Common myeloid progenitor, CD34-positive (primary cell): ENCODE results near the gene TRPM3.

Experiments used
- CTCF ChIA-PET: fragments of 350-600 bp; sonication (Branson Sonifier 250); formaldehyde crosslinking; loops from one replicate; lab custom pipeline; 2021; ENCODE audit warnings: antibody characterized with exemption; lab: Charles Lee
- POLR2A ChIA-PET: fragments of 350-600 bp; sonication (Branson Sonifier 250); formaldehyde crosslinking; loops from one replicate; lab custom pipeline; 2021; ENCODE audit warnings: antibody characterized with exemption; lab: Charles Lee
- DNase-seq, 3 donors: peaks; one replicate each; pipeline versions ENCODE4 v3.0.0 to v3.0.0-alpha.2; 2013
- H3K27ac ChIP-seq, 2 experiments: 1 replicate in 1 of 2; 2 replicates in 1 of 2; pipeline ENCODE4 v1.7.0; 2013; ENCODE audit warnings: inconsistent platforms in 2 of 2, low read length in 2 of 2, mild to moderate bottlenecking in 2 of 2, low read depth in 1 of 2, moderate library complexity in 1 of 2; ENCODE audit not compliant: severe bottlenecking in 2 of 2, insufficient read depth in 1 of 2, poor library complexity in 1 of 2
- H3K27me3 ChIP-seq, 5 experiments: replicated peaks in 2 of 5; 1 replicate in 3 of 5; 2 replicates in 2 of 5; pipeline versions ENCODE4 v1.6.1 to v1.7.0; 2013; ENCODE audit warnings: low read length in 4 of 5, mild to moderate bottlenecking in 2 of 5, moderate library complexity in 2 of 5, inconsistent platforms in 1 of 5; ENCODE audit not compliant: insufficient read depth in 5 of 5, control insufficient read depth in 4 of 5
- H3K36me3 ChIP-seq, 4 experiments: 1 replicate in 2 of 4; 2 replicates in 2 of 4; pipeline versions ENCODE4 v1.6.1 to v1.7.0; 2013; ENCODE audit warnings: low read length in 3 of 4, control low read depth in 1 of 4, mild to moderate bottlenecking in 1 of 4; ENCODE audit not compliant: control insufficient read depth in 4 of 4, insufficient read depth in 4 of 4
- H3K4me1 ChIP-seq, 4 experiments: 1 replicate in 3 of 4; 2 replicates in 1 of 4; pipeline versions ENCODE4 v1.6.1 to v1.7.1; 2013; ENCODE audit warnings: low read length in 3 of 4, mild to moderate bottlenecking in 3 of 4, control low read depth in 1 of 4, inconsistent platforms in 1 of 4, moderate library complexity in 1 of 4; ENCODE audit not compliant: control insufficient read depth in 4 of 4, insufficient read depth in 4 of 4; ENCODE audit errors: control extremely low read depth in 1 of 4
- H3K4me3 ChIP-seq, 7 experiments: 1 replicate in 4 of 7; 2 replicates in 3 of 7; pipeline versions ENCODE4 v1.5.1 to v1.7.0; 2013; ENCODE audit warnings: mild to moderate bottlenecking in 7 of 7, low read length in 6 of 7, moderate library complexity in 6 of 7, inconsistent platforms in 2 of 7, low read depth in 2 of 7, control low read depth in 1 of 7; ENCODE audit not compliant: insufficient read depth in 4 of 7, control insufficient read depth in 1 of 7; ENCODE audit errors: extremely low read depth in 1 of 7
- H3K9me3 ChIP-seq, 5 experiments: 1 replicate in 4 of 5; 2 replicates in 1 of 5; pipeline versions ENCODE4 v1.6.1 to v1.7.1; 2013; ENCODE audit warnings: low read length in 4 of 5, mild to moderate bottlenecking in 2 of 5, inconsistent platforms in 1 of 5, low read depth in 1 of 5, moderate library complexity in 1 of 5; ENCODE audit not compliant: control insufficient read depth in 4 of 5, insufficient read depth in 2 of 5; ENCODE audit errors: control extremely low read depth in 1 of 5
- WGBS: methylation state at CpG from one replicate; pipeline ENCODE4 v1.1.5; 2013; ENCODE audit not compliant: insufficient coverage; 5-methylcytosine and 5-hydroxymethylcytosine counted together

The TRPM3 gene

DNA sequence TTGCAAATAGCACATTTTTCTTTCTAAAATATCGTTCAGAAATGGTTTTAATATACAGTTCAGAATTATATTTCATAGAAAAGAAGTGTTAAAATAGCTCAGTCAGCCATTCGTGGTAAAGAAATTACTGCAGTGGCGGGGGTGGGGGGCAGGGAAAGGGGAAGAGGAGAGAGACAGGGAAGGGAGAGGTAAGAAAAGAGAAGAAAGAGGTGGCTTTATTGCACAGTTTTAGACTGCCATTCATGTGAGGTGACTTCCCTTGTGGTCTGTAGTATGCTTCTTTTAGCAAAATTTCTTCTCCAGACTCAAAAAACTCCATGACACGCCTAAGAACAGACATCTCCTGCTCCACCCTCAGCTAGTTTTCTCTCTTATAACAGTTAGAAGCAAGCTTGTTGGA, 259.6 kb downstream of the TRPM3 start:
- no peaks in the 10 kb centered on the region for H3K36me3 ChIP-seq
- peak overlapping the region in 1 of 7 experiments; percentile 11 for H3K4me3 ChIP-seq
- ChIA-PET POLR2A (no interaction called here), CTCF (no interaction called here)
- no peak overlapping the region for H3K27ac ChIP-seq
- peaks cover 0 to 16% (median 0%) of the 10 kb centered on the region in 4 experiments for H3K4me1 ChIP-seq
- no peak for DNase-seq
- H3K27me3 ChIP-seq: no peaks in the 10 kb centered on the region
- no peaks in the 10 kb centered on the region for H3K9me3 ChIP-seq
- WGBS: 17% methylated on average over 1 of the region's 4 CpGs

DNA sequence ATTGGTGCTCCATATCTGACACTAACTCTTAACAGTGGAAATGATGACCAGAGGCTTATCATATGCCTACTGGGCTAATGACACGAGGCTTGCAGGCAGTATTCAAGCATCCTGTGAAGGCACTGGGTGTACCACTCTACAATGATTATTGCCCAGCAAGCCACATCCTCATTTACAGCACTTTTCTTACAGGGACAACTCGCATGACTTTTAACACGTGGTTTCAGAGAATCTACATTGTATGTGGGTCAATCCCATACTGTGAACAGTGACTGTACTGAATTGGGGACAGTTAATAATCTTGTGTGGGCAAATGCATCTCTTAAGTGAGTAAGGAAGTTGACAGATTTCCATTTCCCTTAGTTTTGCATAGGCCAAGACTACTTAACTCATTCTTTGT, 260.0 kb downstream of the TRPM3 start:
- WGBS: 78% methylated on average over 1 of the region's 3 CpGs
- Histone ChIP-seq H3K9me3 (no peaks in the 10 kb centered on the region), H3K4me3 (peak overlapping the region in 1 of 7 experiments; percentile 11), H3K36me3 (no peaks in the 10 kb centered on the region), H3K27ac (no peak overlapping the region), H3K27me3 (no peaks in the 10 kb centered on the region), H3K4me1 (peaks cover 0 to 16% (median 0%) of the 10 kb centered on the region in 4 experiments)
- ChIA-PET CTCF (no interaction called here), POLR2A (no interaction called here)
- peak in 1 of 3 donors; percentile 2 for DNase-seq

DNA sequence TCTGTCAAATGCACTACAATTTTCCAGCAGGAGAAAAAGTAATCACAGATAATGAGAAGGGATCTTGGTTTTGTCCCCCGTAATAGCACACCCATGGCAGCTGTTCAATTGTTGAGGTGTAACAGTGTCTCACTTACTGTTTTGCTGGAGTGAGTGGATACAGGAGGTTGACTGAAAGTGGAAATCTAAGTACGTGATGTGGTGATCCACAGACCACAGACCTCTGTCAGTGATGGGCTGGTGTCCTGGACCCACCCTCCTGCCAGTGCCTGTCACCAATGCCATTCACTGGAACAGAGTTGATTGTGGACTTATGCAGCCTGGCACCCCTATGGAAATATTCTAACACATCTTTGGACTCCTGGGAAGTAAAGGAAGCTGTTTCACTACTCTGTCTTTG, 261.7 kb downstream of the TRPM3 start:
- Histone ChIP-seq H3K36me3 (no peaks in the 10 kb centered on the region), H3K4me3 (no peak overlapping the region), H3K4me1 (peaks cover 0 to 16% (median 0%) of the 10 kb centered on the region in 4 experiments), H3K27me3 (no peaks in the 10 kb centered on the region), H3K9me3 (no peaks in the 10 kb centered on the region), H3K27ac (no peak overlapping the region)
- ChIA-PET POLR2A (no interaction called here), CTCF (interaction anchor here (1.1 kb wide), 1 partner anchor 22 kb away, joined by 3 read pairs; no protein-coding TSS in a partner anchor)
- WGBS: 83% methylated on average over 1 of the region's 2 CpGs
- no peak for DNase-seq

DNA sequence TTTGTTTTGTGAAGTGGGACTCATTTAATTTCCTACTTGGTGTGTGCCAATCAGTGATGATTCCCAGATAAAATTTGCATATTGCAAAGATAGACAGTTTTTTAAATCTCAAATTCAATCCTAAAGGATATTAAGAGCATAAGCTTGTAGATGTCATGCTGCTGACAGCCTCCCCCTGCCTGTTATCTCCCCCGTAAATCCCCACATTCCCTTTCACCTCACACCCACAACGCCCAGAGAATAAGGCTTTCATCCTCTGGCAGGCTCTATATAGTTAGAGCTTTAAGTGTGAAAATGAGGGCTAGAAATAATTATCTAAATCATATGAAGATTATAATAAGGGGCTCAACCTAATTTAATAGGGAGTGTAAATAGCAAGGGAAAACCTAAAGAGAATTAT, 265.0 kb downstream of the TRPM3 start:
- no peak overlapping the region for H3K4me3 ChIP-seq
- peaks cover 0 to 1% (median 0%) of the 10 kb centered on the region in 5 experiments for H3K27me3 ChIP-seq
- ChIA-PET POLR2A (no interaction called here), CTCF (no interaction called here)
- no peak overlapping the region for H3K27ac ChIP-seq
- no peak for DNase-seq
- no CpG with 5 or more reads among the region's 2 CpGs for WGBS
- H3K4me1 ChIP-seq: peaks cover 0 to 2% (median 0%) of the 10 kb centered on the region in 4 experiments
- H3K36me3 ChIP-seq: no peaks in the 10 kb centered on the region
- no peaks in the 10 kb centered on the region for H3K9me3 ChIP-seq

DNA sequence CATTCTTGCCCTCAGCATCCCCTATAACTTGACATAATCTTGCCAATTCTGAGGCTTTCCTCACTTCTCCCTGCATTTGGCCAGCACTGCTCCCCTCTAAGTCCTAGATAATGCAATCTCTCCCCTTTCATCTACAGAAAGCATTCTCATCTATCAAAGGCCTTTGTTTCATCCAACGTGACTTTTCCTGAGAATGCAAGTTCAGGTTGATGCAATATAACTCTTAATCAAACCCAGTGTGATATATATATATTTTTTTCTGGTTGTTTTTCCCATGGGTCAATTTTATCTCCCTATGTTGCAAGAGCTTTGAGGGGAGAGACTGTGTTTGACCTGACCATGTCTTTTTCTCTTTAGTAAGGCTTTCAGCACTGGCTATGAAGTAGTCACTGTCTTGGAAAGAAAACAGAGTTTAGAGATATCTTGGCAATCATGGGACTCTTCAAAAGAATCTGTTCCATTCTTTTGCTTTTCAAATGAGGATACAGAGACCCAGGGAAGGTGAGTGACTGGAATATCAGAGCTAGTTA, 268.6 kb downstream of the TRPM3 start:
- no peaks in the 10 kb centered on the region for H3K36me3 ChIP-seq
- H3K9me3 ChIP-seq: peaks cover 0 to under 1% (median 0%) of the 10 kb centered on the region in 5 experiments
- no peak overlapping the region for H3K4me3 ChIP-seq
- H3K27ac ChIP-seq: no peak overlapping the region
- H3K27me3 ChIP-seq: peaks cover 0 to 1% (median 0%) of the 10 kb centered on the region in 5 experiments
- no CpG with 5 or more reads among the region's 1 CpG for WGBS
- no peak for DNase-seq
- ChIA-PET POLR2A (interaction anchor here (0.6 kb wide), 1 partner anchor 1574 kb away, joined by 7 read pairs; no protein-coding TSS in a partner anchor), CTCF (no interaction called here)
- no peaks in the 10 kb centered on the region for H3K4me1 ChIP-seq

DNA sequence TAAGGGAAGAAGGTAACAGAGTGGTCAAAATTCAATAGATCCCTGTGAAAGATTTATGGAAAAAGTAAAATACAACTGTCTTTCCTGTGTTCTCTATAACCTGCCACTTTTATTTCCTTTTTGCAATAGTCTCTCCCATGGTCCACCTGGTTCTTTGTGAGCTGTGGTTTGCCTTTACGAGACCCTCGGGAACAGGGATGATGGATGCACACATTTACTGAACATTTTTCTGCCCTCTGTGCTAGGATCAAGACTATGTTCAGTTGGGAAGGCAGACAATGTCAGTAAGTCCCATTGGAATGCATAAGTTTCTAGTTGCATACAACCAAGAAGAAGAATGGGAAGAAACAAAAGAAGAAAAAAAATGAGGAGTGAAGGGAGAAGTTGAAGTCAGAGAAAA, 281.2 kb downstream of the TRPM3 start:
- no peak overlapping the region for H3K4me3 ChIP-seq
- ChIA-PET POLR2A (no interaction called here), CTCF (no interaction called here)
- no peaks in the 10 kb centered on the region for H3K9me3 ChIP-seq
- no peaks in the 10 kb centered on the region for H3K4me1 ChIP-seq
- H3K27me3 ChIP-seq: no peaks in the 10 kb centered on the region
- WGBS: 80% methylated on average over 2 of the region's 2 CpGs
- DNase-seq: no peak
- no peak overlapping the region for H3K27ac ChIP-seq
- no peaks in the 10 kb centered on the region for H3K36me3 ChIP-seq

DNA sequence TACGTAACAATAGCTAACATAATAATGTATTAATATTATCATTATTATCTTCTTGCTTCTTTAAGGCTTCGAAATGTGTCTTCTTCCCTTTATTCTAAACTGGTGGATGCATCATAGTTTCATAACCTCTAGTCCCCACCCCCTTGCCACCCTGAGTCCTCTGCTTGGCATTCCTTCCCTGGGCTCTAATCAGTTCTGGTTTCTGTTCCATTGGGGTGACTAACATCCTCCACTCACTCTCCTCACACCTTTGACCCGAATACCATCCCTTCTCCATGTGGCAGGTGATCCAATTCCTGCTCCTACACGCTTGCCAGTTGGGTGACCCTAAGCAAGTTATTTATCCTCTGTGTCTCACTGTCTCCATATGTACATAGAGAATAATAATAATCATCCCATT, 286.1 kb downstream of the TRPM3 start:
- WGBS: 82% methylated on average over 2 of the region's 4 CpGs
- DNase-seq: no peak
- no peaks in the 10 kb centered on the region for H3K27me3 ChIP-seq
- ChIA-PET POLR2A (no interaction called here), CTCF (no interaction called here)
- no peaks in the 10 kb centered on the region for H3K9me3 ChIP-seq
- no peaks in the 10 kb centered on the region for H3K4me1 ChIP-seq
- no peak overlapping the region for H3K27ac ChIP-seq
- no peak overlapping the region for H3K4me3 ChIP-seq
- H3K36me3 ChIP-seq: no peaks in the 10 kb centered on the region
